Measurements from ENCODE around the gene BACE2.

Gene BACE2

DNA sequence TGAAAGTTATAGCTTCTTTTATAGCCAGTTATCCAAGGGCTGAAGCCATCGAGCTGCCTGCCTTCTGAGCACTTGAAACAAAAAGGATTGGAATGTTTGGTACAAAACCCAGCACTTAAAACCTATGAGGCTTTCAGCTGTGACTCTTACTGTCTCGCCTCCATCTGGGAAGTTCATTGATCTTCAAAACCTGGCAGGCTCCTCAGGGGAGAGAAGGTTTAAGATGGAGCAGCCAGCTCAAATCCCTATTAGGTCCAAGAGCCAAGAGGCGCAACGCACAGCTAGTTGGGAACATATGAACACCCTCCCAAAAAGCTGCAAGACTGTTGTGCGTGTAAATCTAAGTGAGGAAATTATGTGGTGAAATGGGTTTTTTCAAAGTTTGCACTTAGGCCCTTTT, 33.4 kb downstream of the BACE2 start:
- no peaks in the 10 kb centered on the region for H3K36me3 ChIP-seq (ENCODE audit: control insufficient read depth in 1 of 2, insufficient read depth in 2 of 2, low read length in 2 of 2)
- H3K9me3 ChIP-seq (ENCODE audit: control insufficient read depth in 1 of 2, low read length in 2 of 2), result no peaks in the 10 kb centered on the region
- no peak overlapping the region for H3K4me3 ChIP-seq (ENCODE audit: low read depth in 1 of 2, low read length in 2 of 2)
- no peak overlapping the region for H3K27ac ChIP-seq (ENCODE audit: low read length)
- no peaks in the 10 kb centered on the region for H3K27me3 ChIP-seq (ENCODE audit: low read depth, low read length)
- H3K4me1 ChIP-seq (ENCODE audit: control insufficient read depth in 1 of 2, insufficient read depth in 2 of 2, low read length in 2 of 2), result no peaks in the 10 kb centered on the region

DNA sequence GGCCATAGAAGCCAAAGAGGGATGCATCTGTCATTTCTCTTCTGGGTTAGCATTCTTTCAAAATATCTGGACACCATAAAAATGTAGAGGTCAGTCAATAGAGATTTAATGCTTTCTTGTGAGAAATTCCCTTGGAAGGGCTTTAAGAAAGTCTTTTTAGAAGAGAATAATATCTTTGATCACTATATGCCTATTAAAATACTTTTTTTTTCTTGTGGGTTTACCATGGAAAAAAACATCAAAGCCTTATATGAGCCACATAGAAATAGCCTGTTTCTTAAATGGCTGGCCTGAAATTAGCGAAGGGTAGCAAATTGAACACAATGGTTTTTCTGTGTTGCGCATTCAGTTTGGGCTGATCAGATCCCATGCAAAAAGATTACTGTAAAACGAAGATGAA, 36.8 kb downstream of the BACE2 start:
- Histone ChIP-seq H3K4me3 (ENCODE audit: low read depth in 1 of 2, low read length in 2 of 2) (no peak overlapping the region), H3K36me3 (ENCODE audit: control insufficient read depth in 1 of 2, insufficient read depth in 2 of 2, low read length in 2 of 2) (no peaks in the 10 kb centered on the region), H3K27me3 (ENCODE audit: low read depth, low read length) (no peaks in the 10 kb centered on the region), H3K9me3 (ENCODE audit: control insufficient read depth in 1 of 2, low read length in 2 of 2) (no peaks in the 10 kb centered on the region), H3K4me1 (ENCODE audit: control insufficient read depth in 1 of 2, insufficient read depth in 2 of 2, low read length in 2 of 2) (no peaks in the 10 kb centered on the region), H3K27ac (ENCODE audit: low read length) (no peak overlapping the region)

DNA sequence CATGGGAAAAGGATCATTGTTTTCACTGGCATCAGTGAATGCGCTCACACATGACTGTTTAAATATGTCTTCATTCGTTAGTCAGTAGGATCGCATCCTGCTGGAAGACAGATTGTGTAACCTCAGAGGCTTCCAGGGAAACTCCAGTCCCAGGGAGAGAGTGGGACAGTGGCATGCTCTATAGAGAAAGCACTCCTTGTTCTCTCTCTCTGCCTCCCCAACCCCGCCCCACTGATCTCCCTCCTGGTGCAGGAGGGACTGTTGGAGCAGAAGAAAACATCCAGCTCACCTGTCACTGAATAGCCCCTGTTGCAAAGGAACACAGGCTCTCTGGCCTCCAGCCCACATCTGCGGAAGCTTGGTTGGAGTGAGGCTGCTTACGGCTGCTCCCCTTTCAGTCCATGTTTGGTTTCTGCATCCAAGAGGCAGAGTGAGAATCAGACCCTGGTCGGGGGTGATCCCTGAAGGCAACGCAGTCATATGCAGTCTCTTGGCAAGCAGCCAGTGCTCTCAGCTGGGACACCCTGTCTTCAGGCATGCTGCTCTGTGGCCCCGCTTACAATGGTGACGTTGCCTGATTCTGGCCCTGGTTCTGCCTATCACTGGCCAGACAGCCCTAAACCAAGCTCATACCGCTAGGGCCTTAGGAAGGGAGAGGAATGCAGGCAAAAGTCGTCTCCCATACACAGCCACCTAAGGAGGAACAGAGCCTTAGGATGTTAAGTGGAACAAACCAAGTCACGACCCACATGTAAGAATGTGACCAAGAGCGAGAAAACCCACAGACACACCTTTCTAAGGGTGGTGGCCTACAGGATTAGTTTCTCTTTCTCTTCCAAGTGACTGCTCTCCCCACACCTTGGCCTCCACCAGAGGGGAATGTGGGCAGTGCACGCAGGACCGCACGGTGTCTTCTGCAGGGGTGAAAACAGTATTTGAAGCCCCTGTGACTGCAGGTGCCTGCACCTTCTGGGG, 39.7 kb downstream of the BACE2 start:
- no peaks in the 10 kb centered on the region for H3K27me3 ChIP-seq (ENCODE audit: low read depth, low read length)
- H3K9me3 ChIP-seq (ENCODE audit: control insufficient read depth in 1 of 2, low read length in 2 of 2), result no peaks in the 10 kb centered on the region
- H3K4me3 ChIP-seq (ENCODE audit: low read depth in 1 of 2, low read length in 2 of 2), result peak overlapping the region; percentile 14 to 18
- peak overlapping the region; percentile 57 for H3K27ac ChIP-seq (ENCODE audit: low read length)
- peaks cover 0 to 6% of the 10 kb centered on the region in 2 donors for H3K36me3 ChIP-seq (ENCODE audit: control insufficient read depth in 1 of 2, insufficient read depth in 2 of 2, low read length in 2 of 2)
- no peaks in the 10 kb centered on the region for H3K4me1 ChIP-seq (ENCODE audit: control insufficient read depth in 1 of 2, insufficient read depth in 2 of 2, low read length in 2 of 2)

DNA sequence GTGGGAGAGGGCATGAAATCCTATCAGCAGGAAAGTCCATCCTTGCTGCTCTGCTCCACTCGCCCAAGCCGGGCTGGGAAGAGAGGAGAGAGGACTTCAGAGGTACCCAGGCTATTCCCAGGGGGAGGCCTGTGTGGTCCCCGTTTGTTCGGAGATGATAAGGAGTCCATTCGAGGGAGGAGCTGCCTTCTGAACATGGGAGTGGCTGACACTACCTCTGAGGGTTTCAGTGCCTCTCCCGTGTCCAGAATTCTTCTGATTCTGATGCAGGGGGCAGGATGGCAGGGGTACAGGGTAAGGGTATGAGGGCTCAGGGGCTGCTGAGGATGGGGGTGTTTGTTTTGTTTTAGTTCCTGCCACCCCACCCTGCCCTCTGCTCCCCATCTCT, 40.4 kb downstream of the BACE2 start:
- H3K4me3 ChIP-seq (ENCODE audit: low read depth in 1 of 2, low read length in 2 of 2), result no peak overlapping the region

DNA sequence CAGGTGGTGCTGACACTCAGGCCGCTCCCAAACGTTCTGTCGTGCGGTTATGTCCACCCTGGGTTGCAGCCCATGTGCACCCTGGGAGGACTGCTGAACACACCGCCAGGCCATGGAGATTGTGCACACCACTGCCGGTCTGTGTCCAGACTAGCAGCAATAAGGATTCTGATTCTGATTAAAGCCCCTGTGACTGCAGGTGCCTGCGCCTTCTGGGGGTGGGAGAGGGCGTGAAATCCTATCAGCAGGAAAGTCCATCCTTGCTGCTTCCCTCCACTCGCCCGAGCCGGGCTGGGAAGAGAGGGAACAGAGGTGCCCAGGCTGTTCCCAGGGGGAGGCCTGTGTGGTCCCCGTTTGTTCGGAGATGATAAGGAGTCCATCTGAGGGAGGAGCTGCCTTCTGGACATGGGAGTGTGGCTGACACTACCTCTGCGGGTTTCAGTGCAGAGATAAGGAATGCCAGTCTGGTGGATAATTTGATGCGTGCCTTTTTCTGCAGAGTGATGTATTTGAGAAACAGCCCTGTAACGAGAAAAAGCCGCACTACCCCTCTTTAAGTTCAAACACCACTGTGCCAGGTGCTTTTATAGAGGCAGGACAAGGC, 41.2 kb downstream of the BACE2 start:
- no peak overlapping the region for H3K4me3 ChIP-seq (ENCODE audit: low read depth in 1 of 2, low read length in 2 of 2)
- no peaks in the 10 kb centered on the region for H3K4me1 ChIP-seq (ENCODE audit: control insufficient read depth in 1 of 2, insufficient read depth in 2 of 2, low read length in 2 of 2)

More for the DNA sequence above, 40.4 kb downstream of the BACE2 start:
- H3K36me3 ChIP-seq (ENCODE audit: control insufficient read depth in 1 of 2, insufficient read depth in 2 of 2, low read length in 2 of 2), result peaks cover 0 to 6% of the 10 kb centered on the region in 2 donors
- no peak overlapping the region for H3K27ac ChIP-seq (ENCODE audit: low read length)
- H3K9me3 ChIP-seq (ENCODE audit: control insufficient read depth in 1 of 2, low read length in 2 of 2), result no peaks in the 10 kb centered on the region
- H3K27me3 ChIP-seq (ENCODE audit: low read depth, low read length), result no peaks in the 10 kb centered on the region
- no peaks in the 10 kb centered on the region for H3K4me1 ChIP-seq (ENCODE audit: control insufficient read depth in 1 of 2, insufficient read depth in 2 of 2, low read length in 2 of 2)

DNA sequence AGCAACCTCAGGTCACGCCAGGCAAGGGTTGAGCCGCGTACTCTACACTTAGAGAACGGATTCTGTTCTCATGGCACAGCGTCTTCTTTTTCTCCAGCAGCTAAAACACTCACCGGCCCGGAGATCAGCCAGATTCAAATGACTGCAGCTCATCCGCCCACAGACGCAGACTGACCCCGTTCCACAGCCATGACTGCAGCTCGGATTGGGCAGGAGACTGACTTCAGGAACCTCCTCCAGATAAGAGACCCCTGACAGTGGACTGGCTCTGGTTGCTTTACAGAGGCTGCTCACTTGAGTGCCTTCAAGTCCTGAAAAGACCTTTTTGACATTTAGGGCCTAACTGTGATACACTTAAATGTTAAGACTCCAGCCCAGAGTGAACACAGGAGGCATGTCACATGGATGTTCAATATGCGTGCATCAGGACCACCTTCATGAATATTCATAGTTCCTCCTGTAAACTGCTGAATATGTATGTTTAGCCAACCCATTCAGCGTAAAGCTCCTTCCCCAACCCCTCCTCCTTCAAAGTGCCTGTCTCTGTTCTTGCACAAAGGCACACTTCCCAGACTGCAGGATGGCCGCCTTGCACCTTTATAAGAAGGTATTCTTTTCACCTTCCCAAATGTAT, 42.6 kb downstream of the BACE2 start:
- H3K4me1 ChIP-seq (ENCODE audit: control insufficient read depth in 1 of 2, insufficient read depth in 2 of 2, low read length in 2 of 2), result no peaks in the 10 kb centered on the region
- H3K4me3 ChIP-seq (ENCODE audit: low read depth in 1 of 2, low read length in 2 of 2), result no peak overlapping the region
- no peaks in the 10 kb centered on the region for H3K27me3 ChIP-seq (ENCODE audit: low read depth, low read length)
- peaks cover 0 to 6% of the 10 kb centered on the region in 2 donors for H3K36me3 ChIP-seq (ENCODE audit: control insufficient read depth in 1 of 2, insufficient read depth in 2 of 2, low read length in 2 of 2)
- no peaks in the 10 kb centered on the region for H3K9me3 ChIP-seq (ENCODE audit: control insufficient read depth in 1 of 2, low read length in 2 of 2)
- H3K27ac ChIP-seq (ENCODE audit: low read length), result no peak overlapping the region

More for the DNA sequence above, 41.2 kb downstream of the BACE2 start:
- no peaks in the 10 kb centered on the region for H3K27me3 ChIP-seq (ENCODE audit: low read depth, low read length)
- H3K36me3 ChIP-seq (ENCODE audit: control insufficient read depth in 1 of 2, insufficient read depth in 2 of 2, low read length in 2 of 2), result peaks cover 0 to 6% of the 10 kb centered on the region in 2 donors
- H3K27ac ChIP-seq (ENCODE audit: low read length), result no peak overlapping the region
- H3K9me3 ChIP-seq (ENCODE audit: control insufficient read depth in 1 of 2, low read length in 2 of 2), result no peaks in the 10 kb centered on the region

DNA sequence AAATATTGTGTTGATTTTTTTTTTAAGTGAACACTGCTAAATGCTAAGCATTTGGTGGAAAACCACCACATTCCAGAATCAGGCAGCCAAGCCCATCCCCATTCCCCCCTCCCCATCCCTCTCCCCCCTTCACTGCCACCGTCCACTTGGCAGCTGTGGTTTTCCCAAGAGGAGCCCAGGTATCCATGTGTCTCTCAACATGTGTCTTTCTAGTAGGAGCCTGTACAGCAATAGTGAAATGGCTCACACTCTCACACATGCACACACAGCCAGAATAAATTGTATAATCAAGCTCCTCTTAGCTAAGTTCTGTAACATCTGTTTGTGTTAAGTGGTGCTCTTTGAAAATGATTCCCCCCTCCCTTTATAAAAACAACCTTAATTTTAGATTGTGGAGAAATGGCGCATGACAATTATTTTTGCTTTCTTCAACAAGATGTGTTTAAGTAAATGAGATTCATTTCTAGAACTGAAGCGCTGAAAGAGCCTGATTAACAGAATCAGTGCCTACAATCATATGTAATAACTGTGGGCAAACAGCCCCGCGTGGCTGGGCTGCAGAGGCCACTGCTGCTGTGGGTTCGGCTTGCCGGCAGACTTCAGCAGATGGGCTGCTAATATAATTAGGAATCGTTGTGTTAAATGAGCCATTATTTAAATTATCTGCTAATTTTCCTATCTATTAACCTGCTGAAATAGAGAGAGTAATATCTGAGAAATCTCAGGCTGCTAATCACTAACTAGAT, 43.3 kb downstream of the BACE2 start:
- Histone ChIP-seq H3K27ac (ENCODE audit: low read length) (no peak overlapping the region), H3K36me3 (ENCODE audit: control insufficient read depth in 1 of 2, insufficient read depth in 2 of 2, low read length in 2 of 2) (peaks cover 0 to 6% of the 10 kb centered on the region in 2 donors), H3K9me3 (ENCODE audit: control insufficient read depth in 1 of 2, low read length in 2 of 2) (no peaks in the 10 kb centered on the region), H3K27me3 (ENCODE audit: low read depth, low read length) (no peaks in the 10 kb centered on the region), H3K4me1 (ENCODE audit: control insufficient read depth in 1 of 2, insufficient read depth in 2 of 2, low read length in 2 of 2) (no peaks in the 10 kb centered on the region), H3K4me3 (ENCODE audit: low read depth in 1 of 2, low read length in 2 of 2) (no peak overlapping the region)

DNA sequence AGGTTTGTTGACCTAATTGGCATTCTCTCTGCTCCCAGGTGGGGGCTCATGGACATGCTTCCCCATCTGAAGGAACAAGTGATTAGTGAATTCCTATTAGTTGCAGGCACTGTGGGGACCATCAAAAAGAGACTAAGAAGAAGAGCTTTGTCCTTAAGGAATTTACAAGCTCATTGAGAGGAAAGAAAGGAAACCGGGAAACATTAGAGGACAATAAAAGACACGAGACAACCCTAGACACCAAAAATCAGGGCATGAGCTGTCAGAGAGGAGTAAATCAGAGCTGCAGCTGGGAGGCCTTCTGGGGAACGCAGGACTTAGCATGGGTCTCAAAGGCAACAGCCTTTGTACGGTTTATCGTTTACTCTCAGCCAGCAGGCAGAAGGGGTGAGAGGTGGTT, 45.1 kb downstream of the BACE2 start:
- Histone ChIP-seq H3K4me3 (ENCODE audit: low read depth in 1 of 2, low read length in 2 of 2) (no peak overlapping the region), H3K27ac (ENCODE audit: low read length) (no peak overlapping the region), H3K9me3 (ENCODE audit: control insufficient read depth in 1 of 2, low read length in 2 of 2) (no peaks in the 10 kb centered on the region), H3K4me1 (ENCODE audit: control insufficient read depth in 1 of 2, insufficient read depth in 2 of 2, low read length in 2 of 2) (peaks cover 0 to 3% of the 10 kb centered on the region in 2 donors), H3K36me3 (ENCODE audit: control insufficient read depth in 1 of 2, insufficient read depth in 2 of 2, low read length in 2 of 2) (peaks cover 0 to 6% of the 10 kb centered on the region in 2 donors), H3K27me3 (ENCODE audit: low read depth, low read length) (no peaks in the 10 kb centered on the region)

DNA sequence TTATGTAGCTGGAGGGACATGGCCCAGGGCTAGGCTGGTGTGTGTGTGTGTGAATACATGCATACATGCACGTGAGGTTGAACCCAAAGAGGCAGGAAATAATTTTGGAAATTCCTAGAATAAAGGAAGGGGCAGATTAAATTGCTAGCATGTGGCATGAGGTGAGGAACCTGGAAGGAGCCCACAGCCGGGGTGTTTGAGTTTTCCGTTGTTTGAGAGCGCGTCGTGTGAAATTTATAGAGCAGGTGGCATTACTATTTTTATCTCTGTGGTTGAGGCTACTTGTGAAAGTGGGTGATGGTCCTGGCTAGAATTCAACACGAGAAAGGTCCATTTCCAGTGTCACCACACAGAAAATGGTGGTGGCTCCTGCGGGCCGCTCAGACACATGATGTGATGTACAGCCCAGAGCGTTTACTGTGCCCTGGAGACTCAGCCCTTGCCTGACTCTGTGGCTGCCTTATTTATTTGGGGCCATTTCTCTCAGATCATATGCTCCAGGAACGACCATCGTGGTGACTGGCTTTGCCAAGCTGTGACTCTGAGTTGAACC, 48.0 kb downstream of the BACE2 start:
- H3K36me3 ChIP-seq (ENCODE audit: control insufficient read depth in 1 of 2, insufficient read depth in 2 of 2, low read length in 2 of 2), result peaks cover 0 to 8% of the 10 kb centered on the region in 2 donors
- no peak overlapping the region for H3K27ac ChIP-seq (ENCODE audit: low read length)
- peaks cover 0 to 3% of the 10 kb centered on the region in 2 donors for H3K4me1 ChIP-seq (ENCODE audit: control insufficient read depth in 1 of 2, insufficient read depth in 2 of 2, low read length in 2 of 2)
- no peak overlapping the region for H3K4me3 ChIP-seq (ENCODE audit: low read depth in 1 of 2, low read length in 2 of 2)
- no peaks in the 10 kb centered on the region for H3K27me3 ChIP-seq (ENCODE audit: low read depth, low read length)
- no peaks in the 10 kb centered on the region for H3K9me3 ChIP-seq (ENCODE audit: control insufficient read depth in 1 of 2, low read length in 2 of 2)

DNA sequence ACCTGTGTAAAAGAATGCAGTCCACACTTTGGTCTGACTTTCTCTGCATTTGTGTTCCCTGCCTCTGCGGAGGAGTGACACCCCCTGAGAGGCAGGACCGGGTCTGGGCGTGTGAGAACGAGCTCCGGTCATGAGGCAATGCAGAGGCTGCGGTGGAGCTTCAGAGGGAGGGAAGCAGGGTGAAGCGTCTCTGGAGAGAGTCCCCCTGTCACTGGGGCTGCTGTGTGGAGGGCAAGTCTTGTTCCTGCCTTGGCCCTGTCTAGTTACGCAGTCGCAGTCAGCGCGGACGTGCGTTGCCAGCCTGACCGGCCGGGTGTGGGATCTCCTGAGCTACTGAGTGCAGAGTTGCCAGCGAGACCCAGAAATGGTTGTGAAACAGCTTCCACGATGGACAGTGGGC, 48.5 kb downstream of the BACE2 start:
- Histone ChIP-seq H3K27ac (ENCODE audit: low read length) (no peak overlapping the region), H3K27me3 (ENCODE audit: low read depth, low read length) (no peaks in the 10 kb centered on the region), H3K4me1 (ENCODE audit: control insufficient read depth in 1 of 2, insufficient read depth in 2 of 2, low read length in 2 of 2) (peaks cover 0 to 3% of the 10 kb centered on the region in 2 donors), H3K4me3 (ENCODE audit: low read depth in 1 of 2, low read length in 2 of 2) (no peak overlapping the region), H3K9me3 (ENCODE audit: control insufficient read depth in 1 of 2, low read length in 2 of 2) (no peaks in the 10 kb centered on the region), H3K36me3 (ENCODE audit: control insufficient read depth in 1 of 2, insufficient read depth in 2 of 2, low read length in 2 of 2) (peaks cover 0 to 8% of the 10 kb centered on the region in 2 donors)
